ENCODE data around the gene OR6A2. TPM values are rescaled to one million over a fixed set of nuclear protein-coding genes. Genes with fewer than 3 reads are reported as not detected.

OR6A2 gene
- total RNA-seq, 1 donor from 2014 or later = 0.21 TPM

- H3K27ac Mint-ChIP-seq (ENCODE audit: unreplicated experiment) = no peak overlapping the region
- H3K4me1 Mint-ChIP-seq = no peaks in the 10 kb centered on the region
- H3K27me3 Mint-ChIP-seq (ENCODE audit: low read depth) = no peaks in the 10 kb centered on the region
- no peak overlapping the region for H3K4me3 Mint-ChIP-seq
- no peaks in the 10 kb centered on the region for H3K9me3 Mint-ChIP-seq
- no peak for DNase-seq (ENCODE audit: low read depth, low spot score)
- no peak for TF ChIP-seq CTCF (conservative IDR thresholded peaks at IDR 0.05)
- H3K36me3 Mint-ChIP-seq (ENCODE audit: low read depth) = no peaks in the 10 kb centered on the region
Observed at GRCh38 chr11:6834021-6834420, 34.5 kb upstream of the OR6A2 start.

- H3K4me1 Mint-ChIP-seq = no peaks in the 10 kb centered on the region
- no peak overlapping the region for H3K27ac Mint-ChIP-seq (ENCODE audit: unreplicated experiment)
- H3K36me3 Mint-ChIP-seq (ENCODE audit: low read depth) = no peaks in the 10 kb centered on the region
- H3K9me3 Mint-ChIP-seq = no peaks in the 10 kb centered on the region
- H3K4me3 Mint-ChIP-seq = no peak overlapping the region
- H3K27me3 Mint-ChIP-seq (ENCODE audit: low read depth) = no peaks in the 10 kb centered on the region
- TF ChIP-seq CTCF (conservative IDR thresholded peaks at IDR 0.05) = no peak
- DNase-seq (ENCODE audit: low read depth, low spot score) = no peak
Observed at GRCh38 chr11:6833356-6833755, 33.9 kb upstream of the OR6A2 start.

GRCh38 chr11:6828103-6828502, 28.6 kb upstream of the OR6A2 start:
- no peak for TF ChIP-seq CTCF (conservative IDR thresholded peaks at IDR 0.05)
- Mint-ChIP-seq H3K9me3 (no peaks in the 10 kb centered on the region), H3K4me3 (no peak overlapping the region), H3K27ac (ENCODE audit: unreplicated experiment) (no peak overlapping the region), H3K27me3 (ENCODE audit: low read depth) (no peaks in the 10 kb centered on the region), H3K4me1 (no peaks in the 10 kb centered on the region), H3K36me3 (ENCODE audit: low read depth) (no peaks in the 10 kb centered on the region)
- DNase-seq (ENCODE audit: low read depth, low spot score) = no peak

GRCh38 chr11:6825231-6825744, 25.8 kb upstream of the OR6A2 start:
- TF ChIP-seq CTCF (conservative IDR thresholded peaks at IDR 0.05) = no peak
- no peaks in the 10 kb centered on the region for H3K4me1 Mint-ChIP-seq
- peaks cover 1% of the 10 kb centered on the region for H3K36me3 Mint-ChIP-seq (ENCODE audit: low read depth)
- no peak overlapping the region for H3K4me3 Mint-ChIP-seq
- peaks cover 1% of the 10 kb centered on the region for H3K9me3 Mint-ChIP-seq
- no peak for DNase-seq (ENCODE audit: low read depth, low spot score)
- no peak overlapping the region for H3K27ac Mint-ChIP-seq (ENCODE audit: unreplicated experiment)
- H3K27me3 Mint-ChIP-seq (ENCODE audit: low read depth) = no peaks in the 10 kb centered on the region

GRCh38 chr11:6824136-6824823, 24.8 kb upstream of the OR6A2 start:
- TF ChIP-seq CTCF (conservative IDR thresholded peaks at IDR 0.05) = no peak
- Mint-ChIP-seq H3K36me3 (ENCODE audit: low read depth) (peaks cover 5% of the 10 kb centered on the region), H3K9me3 (peaks cover 4% of the 10 kb centered on the region), H3K27me3 (ENCODE audit: low read depth) (no peaks in the 10 kb centered on the region), H3K4me1 (no peaks in the 10 kb centered on the region), H3K4me3 (no peak overlapping the region), H3K27ac (ENCODE audit: unreplicated experiment) (no peak overlapping the region)
- no peak for DNase-seq (ENCODE audit: low read depth, low spot score)

All from neural crest cell (in vitro differentiated cells).